ENCODE results near the gene GPC5. TPM values are rescaled to one million over a fixed set of nuclear protein-coding genes. Genes with fewer than 3 reads are reported as not detected.

GPC5 gene
- total RNA-seq, 1 experiment from 2014 or later: 0.26 TPM

- CTCF ChIA-PET: no interaction called here
- no peak for TF ChIP-seq SIN3A (IDR thresholded peaks at IDR 0.05; ENCODE audit: borderline replicate concordance, insufficient read depth, low read depth, low read length)
- TF ChIP-seq REST (IDR thresholded peaks at IDR 0.05; ENCODE audit: insufficient read depth in 1 of 2, low read depth in 2 of 2, low read length in 1 of 2): no peak
- TF ChIP-seq CTCF (IDR thresholded peaks at IDR 0.05): no peak
- no peak for TF ChIP-seq POLR2AphosphoS5 (IDR thresholded peaks at IDR 0.05; ENCODE audit: low read depth, low read length)
- no peak for TF ChIP-seq TCF7L2 (IDR thresholded peaks at IDR 0.05; ENCODE audit: low read depth, low read length)
- no peak overlapping the region for H3K4me3 ChIP-seq (ENCODE audit: low read depth in 2 of 2, low read length in 2 of 2)
- no peaks in the 10 kb centered on the region for H3K9me3 ChIP-seq (ENCODE audit: control insufficient read depth, insufficient read depth, low read depth, low read length)
- no peaks in the 10 kb centered on the region for H3K36me3 ChIP-seq (ENCODE audit: control insufficient read depth, insufficient read depth, low read length)
- POLR2A ChIA-PET: no interaction called here
- ATAC-seq: no peak
- H3K4me1 ChIP-seq (ENCODE audit: control insufficient read depth, insufficient read depth, low read length): no peaks in the 10 kb centered on the region
- in situ Hi-C loops (cut with HindIII; ENCODE audit: low pct_unique_long_range_greater_than_20kb, low sequenced_read_pairs): no loop called here
- no peak overlapping the region for H3K27ac ChIP-seq (ENCODE audit: low read length)
- intact Hi-C loops (cut with micrococcal nuclease; ENCODE audit: unreplicated experiment): no loop called here
- BruUV-seq (replicated peaks): no TSS peak
- no peaks in the 10 kb centered on the region for H3K27me3 ChIP-seq (ENCODE audit: control insufficient read depth, insufficient read depth, low read length)
- DNase-seq (ENCODE audit: low read depth, low spot score): no peak
Measured at GRCh38 chr13:92164822-92165221, 766.4 kb downstream of the GPC5 start.

GRCh38 chr13:92172191-92172590 is 773.8 kb downstream of the GPC5 start:
- Histone ChIP-seq H3K4me1 (ENCODE audit: control insufficient read depth, insufficient read depth, low read length) (no peaks in the 10 kb centered on the region), H3K27me3 (ENCODE audit: control insufficient read depth, insufficient read depth, low read length) (no peaks in the 10 kb centered on the region), H3K4me3 (ENCODE audit: low read depth in 2 of 2, low read length in 2 of 2) (no peak overlapping the region), H3K9me3 (ENCODE audit: control insufficient read depth, insufficient read depth, low read depth, low read length) (no peaks in the 10 kb centered on the region), H3K27ac (ENCODE audit: low read length) (no peak overlapping the region), H3K36me3 (ENCODE audit: control insufficient read depth, insufficient read depth, low read length) (no peaks in the 10 kb centered on the region)
- no TSS peak for BruUV-seq (replicated peaks)
- no peak for ATAC-seq
- CTCF ChIA-PET: no interaction called here
- intact Hi-C loops (cut with micrococcal nuclease; ENCODE audit: unreplicated experiment) (no loop called here), in situ Hi-C loops (cut with HindIII; ENCODE audit: low pct_unique_long_range_greater_than_20kb, low sequenced_read_pairs) (no loop called here)
- no peak for DNase-seq (ENCODE audit: low read depth, low spot score)
- no peak for TF ChIP-seq CTCF (IDR thresholded peaks at IDR 0.05)
- TF ChIP-seq SIN3A (IDR thresholded peaks at IDR 0.05; ENCODE audit: borderline replicate concordance, insufficient read depth, low read depth, low read length): no peak
- no peak for TF ChIP-seq POLR2AphosphoS5 (IDR thresholded peaks at IDR 0.05; ENCODE audit: low read depth, low read length)
- TF ChIP-seq REST (IDR thresholded peaks at IDR 0.05; ENCODE audit: insufficient read depth in 1 of 2, low read depth in 2 of 2, low read length in 1 of 2): no peak
- no peak for TF ChIP-seq TCF7L2 (IDR thresholded peaks at IDR 0.05; ENCODE audit: low read depth, low read length)
- POLR2A ChIA-PET: no interaction called here
